T-helper 22 cell (primary cell): ENCODE results near the gene F13A1.

Source experiments
- DNase-seq: peaks from one replicate; pipeline ENCODE4 v3.0.0-alpha.2; 2020; ENCODE audit warnings: low read depth

F13A1 gene

DNA sequence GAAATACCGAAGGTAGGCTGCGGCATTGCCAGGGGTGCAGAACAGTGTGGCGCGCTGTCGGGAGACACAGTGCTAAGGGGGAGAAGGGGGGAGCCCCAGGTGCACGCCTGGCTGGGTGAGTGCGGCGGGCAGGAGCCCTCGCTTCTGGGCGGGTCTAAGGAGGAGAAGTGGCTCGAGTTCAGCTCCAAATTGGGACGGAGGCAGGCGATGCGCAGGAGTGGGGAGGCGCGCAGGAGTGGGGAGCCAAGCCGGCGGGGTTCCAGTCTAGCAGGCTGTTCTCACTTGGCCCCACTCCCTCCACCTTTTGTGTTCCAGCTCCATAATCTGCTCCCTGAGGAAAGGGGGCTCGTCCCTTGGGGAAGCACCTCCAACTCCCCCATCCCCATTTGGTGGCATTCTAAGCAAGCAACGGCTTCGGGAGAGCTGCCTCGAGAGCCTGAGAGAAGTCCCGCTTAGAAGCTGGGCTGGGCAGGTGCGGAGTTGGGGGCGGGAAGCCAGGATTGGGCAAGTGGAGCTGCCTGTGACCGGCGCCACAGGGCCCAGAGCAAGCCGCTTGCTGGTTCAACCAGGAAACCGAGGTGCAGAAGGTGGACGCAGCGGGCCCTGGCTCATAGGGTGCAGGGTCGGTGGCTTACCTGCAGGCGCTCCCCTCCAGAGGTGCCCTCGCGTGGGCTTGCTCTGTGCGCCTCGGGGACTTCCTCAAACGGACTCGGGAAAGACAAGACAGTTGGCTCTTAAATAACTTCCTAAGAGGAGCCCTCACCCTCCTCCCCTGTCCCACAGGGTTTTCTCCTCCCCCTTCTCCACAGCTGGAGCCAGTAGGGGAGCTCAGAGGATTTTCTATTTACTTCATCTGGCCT lies at the start of gene F13A1:
Gene F13A1 (minus strand): TSS at position 711 of the 860 bp plus-strand sequence. CDS start 1,998 bp downstream, outside the sequence.
- no peak for DNase-seq

DNA sequence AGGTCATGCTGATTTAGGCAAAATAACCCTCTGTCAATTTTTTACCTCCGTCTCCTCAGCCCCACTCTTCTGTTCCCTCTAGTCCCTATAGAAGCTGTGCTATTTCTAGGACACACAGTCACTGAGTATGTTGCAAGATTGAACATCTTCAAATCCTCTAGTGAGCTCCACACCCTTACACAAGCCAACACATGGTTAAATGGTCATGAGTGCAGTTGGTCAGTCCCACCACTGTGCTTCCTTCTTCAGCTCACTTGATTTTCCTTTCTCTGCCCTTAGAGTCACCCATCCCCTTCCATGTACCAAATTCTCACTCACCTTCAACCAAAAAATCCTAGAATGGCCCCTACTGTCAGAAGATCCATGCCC lies 48.2 kb upstream of the F13A1 start:
- DNase-seq, result no peak

DNA sequence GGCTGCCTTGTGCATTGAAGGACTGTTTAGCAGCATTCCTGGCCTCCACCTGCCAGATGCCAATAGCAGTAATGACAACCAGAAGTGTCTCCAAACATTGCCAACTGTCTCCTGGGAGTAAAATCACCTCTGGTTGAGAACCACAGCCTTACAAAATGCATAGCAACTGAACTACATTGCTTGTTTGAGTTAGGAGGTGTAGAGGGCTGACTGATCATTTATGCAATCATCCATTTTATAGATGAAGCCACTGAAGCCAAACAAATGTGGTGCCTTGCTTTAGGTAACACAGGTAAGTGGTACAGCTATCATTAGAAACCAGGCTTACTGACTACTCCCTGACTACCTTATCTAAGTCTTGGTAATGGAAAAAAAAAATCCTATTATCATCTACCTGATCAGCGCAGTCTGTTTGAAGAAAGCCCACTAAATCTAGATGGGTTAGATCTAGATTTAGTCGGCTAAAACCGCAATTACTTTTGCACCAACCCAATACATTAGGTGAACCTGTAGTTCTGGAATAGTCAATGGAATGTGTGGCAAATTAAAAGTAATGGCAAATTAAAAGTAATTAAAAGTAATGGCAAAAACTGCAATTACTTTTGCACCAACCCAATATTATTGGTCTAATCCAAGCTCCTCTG lies 47.7 kb upstream of the F13A1 start:
- no peak for DNase-seq

DNA sequence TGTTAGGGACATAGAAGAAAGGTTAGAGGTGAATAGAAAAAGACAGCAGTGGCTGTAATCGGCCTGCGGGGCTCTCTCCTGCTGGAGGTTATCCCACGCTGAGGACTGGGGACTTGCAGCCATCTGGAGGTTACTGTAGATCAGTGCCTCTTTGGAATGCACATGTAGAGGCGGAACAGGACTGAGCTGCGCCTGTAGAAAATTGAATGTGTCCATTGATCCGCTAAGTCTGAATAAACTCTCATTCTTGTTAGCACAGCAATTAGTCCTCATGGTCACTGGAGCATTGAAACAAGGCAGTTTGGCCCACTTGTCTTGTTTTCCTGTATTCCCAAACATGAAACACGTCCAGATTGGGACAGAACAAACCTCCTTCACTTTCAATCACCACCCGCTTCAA lies 46.3 kb upstream of the F13A1 start:
- DNase-seq, result no peak

DNA sequence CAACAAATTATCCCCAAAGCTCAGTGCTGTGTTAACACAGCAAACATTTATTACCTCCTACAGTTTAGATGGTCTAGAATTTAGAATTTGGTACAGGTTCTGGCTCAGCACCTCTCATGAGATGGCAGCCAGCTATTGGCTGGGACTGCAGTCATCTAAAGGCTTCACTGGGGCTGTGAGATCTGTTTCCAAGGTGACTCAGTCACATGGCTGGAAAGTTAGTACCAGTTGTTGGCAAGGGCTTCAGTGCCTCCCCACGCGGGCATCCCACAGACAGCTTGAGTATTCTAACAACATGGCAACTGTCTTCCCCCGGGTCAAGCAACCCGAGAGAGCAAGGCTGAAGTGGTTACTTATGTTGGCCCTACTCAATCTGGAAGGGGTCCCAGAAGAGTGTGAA lies 44.8 kb upstream of the F13A1 start:
- DNase-seq, result no peak

DNA sequence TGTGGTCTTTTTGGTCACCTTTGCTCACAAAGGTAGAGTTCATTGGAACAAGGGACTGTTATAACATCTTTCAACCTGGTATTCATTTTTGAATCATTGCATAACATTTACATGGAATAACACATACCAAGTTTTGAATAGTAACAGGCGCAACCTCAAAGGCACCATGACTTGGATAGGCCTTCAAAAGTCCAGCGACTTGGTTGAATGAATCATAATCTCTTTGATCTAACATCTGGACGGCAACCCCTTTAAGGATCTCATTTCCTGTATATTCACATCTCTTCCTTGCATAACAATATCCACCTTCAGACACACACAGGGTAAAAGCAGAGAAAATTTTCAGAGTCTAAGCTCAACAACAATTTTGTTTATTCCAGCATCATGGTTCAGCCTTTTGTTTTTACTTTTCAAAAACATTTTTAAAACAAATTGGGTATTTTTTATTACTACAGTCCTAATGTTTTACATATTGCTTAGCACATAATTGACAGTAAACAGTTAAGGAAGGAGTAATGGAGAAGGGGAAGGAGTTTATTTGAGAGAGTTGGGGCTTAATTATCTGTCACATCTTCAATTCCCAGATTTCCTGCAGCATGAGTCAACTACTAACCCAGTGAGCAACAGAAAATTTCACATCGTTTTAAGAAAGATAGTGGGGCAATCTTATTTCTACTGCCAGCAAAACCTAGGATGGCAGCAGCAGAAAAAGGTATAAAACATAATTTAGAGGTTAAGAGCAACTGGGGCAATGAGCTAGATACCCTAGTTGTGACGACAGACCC lies 41.8 kb upstream of the F13A1 start:
- DNase-seq, result no peak

DNA sequence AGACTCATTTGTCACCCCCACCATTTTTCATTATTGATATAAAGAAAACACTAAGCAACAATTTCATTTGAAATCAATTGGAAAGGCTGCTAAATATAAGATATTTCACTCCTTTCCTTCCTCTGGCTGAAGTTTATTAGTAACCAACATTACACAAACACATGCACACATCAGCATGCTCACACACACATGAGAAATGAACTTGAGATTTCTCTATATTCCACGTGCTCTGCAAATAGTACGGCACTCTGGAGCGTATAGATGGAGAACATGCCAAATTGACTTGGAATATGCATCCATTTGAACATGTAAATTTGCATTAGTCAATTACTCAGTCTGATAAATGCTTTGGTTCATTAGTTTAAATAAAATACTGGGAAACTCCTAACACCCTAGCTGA lies 37.1 kb upstream of the F13A1 start:
- DNase-seq, result no peak

DNA sequence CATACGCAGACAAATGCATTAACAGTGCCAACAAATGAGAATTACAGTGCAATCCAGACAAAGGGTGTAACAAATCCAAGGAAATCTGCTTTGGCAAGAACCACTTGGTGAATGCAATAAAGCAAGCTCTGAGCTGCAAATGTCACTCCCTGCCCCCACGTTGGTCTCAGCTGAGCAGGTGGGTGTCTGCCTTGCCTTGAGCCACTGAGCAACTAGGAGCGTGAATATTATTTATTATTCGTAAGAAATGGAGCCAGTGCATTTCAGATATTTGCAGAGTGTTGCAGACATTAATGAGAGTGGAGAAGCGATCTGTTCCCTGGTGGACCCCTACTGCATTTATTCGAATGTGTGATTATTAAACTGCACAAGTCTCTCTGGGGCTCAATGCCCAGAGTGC lies 36.6 kb upstream of the F13A1 start:
- DNase-seq, result no peak

DNA sequence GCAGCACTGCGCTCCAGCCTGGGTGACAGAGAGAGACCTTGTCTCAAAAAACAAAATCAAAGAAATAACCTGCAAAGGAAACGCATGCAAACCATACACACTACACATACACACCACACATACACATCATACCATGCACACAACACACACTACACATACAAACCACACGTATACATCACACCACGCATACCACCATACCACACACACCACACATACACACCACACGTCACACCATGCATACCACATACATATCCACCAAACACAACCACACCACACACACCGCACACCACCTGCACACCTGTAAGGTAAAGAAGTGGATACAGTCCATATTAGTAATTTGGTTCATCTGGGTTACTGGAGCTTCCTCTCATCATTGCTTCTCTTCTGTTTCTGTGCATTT lies 32.3 kb upstream of the F13A1 start:
- DNase-seq, result no peak

DNA sequence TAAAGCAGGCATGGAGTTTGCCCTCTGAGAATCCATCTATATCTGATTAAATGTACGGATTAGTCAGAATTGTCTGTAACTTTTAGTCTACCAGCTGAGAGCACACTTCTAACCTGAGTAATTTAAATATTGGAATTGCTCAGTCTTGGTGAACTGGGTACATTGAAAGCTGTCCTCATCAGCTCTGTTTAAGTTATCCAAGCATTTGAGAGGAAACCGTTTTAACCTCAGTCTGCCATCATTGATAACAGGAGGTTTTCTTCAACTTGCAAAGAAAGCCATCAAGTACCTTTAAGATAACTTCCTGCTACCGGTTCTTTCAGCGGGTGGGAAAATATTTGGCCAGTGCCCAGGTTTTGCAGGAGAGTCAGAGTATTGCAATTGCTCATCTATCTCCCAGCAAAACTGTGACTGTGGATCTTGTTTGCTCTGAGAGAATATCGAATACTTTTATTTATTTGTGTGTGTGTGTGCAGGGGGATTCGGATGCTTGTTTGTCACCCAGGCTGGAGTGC lies 31.1 kb upstream of the F13A1 start:
- no peak for DNase-seq

DNA sequence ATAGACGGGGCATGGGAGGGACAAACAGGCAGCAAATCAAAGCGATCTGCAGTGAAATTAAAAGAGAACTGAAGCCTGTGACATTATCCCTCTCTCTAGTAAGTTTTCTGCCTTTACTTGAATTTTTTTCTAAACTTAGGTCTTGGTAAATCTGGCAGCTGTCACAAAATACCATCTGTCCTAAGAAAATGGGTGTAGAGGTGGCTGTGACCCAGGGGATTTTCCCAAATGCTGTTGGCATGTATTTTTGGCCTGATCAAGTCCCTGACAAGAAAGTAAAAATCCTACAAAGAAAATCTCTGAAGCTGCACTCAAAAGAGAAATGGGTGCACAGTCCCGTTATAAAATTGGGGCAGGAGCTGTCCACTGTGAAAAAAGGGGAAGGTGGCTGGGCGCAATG lies 30.2 kb upstream of the F13A1 start:
- DNase-seq, result no peak

DNA sequence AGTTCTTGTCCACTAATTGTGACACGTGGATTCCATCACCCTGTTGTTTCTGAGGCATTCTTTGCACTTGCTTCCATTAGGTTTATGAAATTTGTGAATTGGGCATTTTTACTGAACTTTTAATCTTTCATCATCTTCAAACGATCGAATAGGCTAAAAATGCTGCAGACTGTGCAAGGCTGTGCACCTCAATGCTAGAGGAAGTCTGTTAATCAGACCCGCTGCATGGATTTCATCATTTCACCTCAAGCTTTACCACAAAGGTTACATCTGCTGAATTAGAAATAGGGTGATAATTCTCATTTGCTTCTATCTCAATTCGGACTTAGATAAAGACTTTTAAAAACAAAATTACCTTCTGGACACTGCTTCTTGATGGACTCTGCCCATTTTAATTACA lies 27.8 kb upstream of the F13A1 start:
- no peak for DNase-seq

DNA sequence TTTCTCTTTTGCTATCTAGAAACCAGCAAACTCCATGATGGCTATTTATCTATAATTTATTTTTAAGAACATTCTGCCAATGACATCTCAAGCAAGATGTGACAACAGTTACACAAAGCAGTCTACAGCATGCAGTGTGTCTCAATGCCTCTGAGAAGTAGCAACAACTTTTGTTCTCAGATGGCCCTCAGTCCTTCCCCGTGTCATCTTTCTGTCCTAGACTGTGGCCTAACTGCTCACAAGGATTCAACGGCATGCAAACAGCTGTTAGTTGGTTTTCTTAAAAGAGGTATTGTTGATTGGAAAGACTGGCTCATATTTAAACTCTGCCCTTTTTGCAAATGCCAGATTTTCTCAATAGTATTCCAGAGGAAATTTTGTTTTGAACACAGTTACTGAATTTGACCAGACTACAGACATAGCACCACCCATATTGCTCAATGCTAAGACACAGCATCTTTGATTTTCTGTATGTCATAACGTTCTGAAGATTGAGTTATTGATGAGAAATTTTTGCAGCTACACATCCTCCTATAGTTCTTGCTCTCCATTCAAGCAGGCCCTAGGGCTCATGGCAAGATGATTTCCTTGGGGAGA lies 26.1 kb upstream of the F13A1 start:
- no peak for DNase-seq

DNA sequence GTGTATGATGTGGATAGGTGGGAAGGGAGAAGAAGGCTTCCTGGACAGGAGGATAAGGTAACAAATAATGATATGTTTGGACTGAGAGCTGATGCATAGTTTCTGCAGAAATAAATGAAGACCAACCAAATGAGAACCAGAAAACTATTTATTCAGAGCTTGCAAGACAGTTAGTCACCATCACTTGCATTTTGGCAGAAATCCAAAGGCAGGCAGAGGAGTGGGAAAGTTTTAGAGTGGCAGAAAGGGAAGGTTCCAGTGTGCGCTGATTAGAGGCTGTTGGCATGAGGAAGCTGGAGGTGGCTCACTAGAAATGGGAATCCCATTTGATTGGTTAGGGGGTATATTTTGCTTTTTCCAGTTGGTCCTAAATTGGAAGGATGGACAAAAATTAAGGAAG lies 13.0 kb upstream of the F13A1 start:
- no peak for DNase-seq

DNA sequence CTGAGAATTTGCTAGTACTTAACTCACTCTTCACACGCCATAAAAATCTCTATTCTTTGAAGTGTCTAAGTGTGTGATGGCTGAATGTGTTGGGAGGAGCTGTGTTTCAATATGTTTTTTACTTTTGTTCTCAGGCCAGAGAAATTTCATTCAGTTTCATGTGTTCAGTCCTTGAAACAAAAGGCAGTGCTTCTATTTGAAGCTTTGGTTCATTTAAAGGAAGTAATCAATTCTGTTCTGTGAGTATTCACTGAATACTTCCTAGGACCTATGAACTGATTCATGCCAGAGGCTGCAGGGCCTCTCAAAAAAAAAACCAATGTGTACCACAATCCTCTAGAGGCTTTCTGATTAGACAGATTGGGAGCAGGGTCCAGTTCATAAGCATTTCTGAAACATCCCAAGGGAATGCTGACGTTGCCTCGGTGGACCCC lies 12.4 kb upstream of the F13A1 start:
- no peak for DNase-seq

DNA sequence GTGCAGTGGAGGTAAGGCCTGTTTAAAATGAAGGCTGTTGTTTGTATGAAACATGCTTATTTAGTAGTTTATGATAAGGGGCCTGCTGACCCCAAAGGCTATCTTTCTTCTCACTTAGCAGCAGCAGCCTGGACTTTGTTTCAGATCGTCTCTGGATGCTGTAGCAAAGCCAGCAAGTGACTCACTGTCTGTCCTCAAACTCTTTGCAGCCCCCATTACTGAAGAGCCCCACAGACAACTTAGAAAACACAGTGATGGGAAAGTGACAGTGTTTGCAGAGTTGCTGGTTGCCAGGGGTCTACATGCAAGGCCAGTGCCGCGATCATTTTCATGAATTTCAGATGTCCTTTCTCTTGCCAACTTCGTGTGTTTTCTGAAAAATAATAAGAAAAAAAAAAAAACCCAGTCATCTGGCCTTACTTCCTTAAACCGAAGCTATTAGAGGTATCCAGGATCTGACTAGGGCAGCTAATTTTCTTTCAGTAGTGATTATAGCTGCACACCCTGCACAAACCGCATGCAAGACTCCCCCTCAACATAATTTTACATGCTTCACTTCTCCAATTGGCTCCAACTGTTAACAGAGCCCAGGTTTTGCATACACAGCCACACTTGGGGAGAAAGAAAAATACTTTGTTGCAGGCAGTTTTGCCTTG lies 11.6 kb upstream of the F13A1 start:
- no peak for DNase-seq

DNA sequence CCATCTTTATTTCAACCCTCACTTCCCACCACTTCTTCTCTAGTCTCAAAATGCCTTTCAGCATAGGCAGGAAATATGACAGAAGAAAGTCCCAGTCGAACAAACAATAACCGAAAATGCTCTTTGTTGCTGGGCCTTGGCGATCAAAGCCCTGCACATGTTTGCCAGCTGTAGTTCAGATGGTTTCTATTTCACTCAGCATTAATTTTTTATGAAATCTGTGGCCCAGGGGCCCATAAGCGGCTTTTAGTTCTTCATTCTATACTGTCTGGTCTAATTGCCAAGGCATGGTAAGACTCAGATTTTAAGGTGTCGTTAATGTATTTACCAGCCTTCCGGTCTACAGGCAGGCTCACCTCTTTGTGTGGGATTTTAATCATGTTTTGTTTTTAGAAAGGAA lies 10.9 kb upstream of the F13A1 start:
- DNase-seq, result no peak

DNA sequence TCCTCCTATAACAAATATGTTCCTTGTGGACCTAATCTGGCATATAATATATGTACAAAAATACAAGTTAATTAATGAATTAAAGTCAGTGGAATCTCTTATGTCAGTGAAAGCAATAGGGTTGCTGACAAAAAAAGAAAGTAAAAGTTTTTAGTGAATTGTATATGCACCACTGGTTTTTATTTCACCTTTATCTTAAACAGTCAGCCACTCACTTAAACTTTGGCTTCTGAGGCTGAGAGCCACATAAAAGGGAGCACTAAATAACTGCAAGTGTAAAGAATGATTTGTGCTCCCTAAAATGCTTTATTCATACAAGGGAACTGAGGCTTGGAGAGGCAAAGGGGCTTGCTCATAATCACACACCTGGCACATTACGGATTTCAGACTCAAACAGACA lies 9.9 kb upstream of the F13A1 start:
- DNase-seq, result no peak

DNA sequence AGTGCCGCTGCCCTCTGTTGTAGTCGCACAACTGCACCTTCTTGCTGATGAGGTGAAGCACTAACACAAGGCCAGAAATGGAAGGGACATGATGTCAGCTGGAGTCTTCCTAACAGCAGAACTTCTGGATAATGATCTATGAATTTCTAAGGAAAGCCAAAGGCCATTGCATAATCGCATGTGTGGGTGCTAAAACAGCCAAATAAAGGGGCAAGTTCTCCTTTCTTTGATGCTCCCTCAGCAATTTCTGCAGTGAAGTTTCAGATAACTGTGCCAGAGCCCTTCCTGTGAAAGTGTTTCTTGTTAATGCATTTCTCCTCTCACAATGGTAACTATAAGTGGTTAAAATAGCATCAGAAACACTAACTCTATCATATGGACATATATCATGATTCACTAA lies 8.0 kb upstream of the F13A1 start:
- no peak for DNase-seq

DNA sequence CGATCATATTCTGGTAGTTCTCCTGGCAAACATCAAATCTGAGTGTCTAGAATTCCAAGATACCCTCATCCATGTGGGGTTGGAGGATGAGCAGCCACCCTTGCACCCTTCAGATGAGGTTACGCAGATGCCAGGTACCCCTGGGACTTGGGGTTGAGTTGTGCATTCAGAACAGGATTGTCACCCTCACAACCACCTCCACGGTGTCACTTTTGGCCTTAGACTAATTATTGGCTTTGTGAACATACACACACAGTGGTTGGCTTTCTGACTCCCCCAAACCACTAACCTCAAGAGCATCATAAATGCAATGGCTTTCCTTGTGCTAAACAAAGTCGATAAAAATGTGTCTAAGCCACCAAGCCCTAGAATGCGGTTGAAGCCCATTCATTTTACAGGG lies 2.9 kb upstream of the F13A1 start:
- no peak for DNase-seq

DNA sequence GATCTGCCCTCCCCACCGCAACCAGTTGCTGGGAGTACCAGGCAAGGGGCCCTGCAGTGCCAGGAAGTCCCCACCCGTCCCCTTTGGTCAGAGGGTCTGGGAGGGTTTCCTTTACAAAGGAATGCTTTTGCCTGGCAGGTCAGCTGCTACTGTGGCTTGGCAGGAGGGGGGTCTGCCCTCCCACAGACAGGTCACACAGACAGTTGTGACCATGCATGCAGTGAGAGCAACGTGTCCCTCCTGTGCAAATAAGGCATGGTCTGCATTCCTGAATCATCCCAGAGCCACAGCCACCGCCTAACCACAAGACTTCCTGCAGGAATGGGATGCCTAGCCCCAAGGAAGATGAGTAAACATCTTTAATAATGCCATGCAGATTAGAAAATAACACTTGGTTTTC lies 439 bp upstream of the F13A1 start:
- no peak for DNase-seq
